ENCODE data around the gene ST3GAL5. TPM values are rescaled to one million over a fixed set of nuclear protein-coding genes. Genes with fewer than 3 reads are reported as not detected.
"Not testable (repeated sequence)": the region's sequence is repeated elsewhere in the genome, so short reads cannot be mapped to it uniquely, and the experiment has no call there.

Gene ST3GAL5
- total and polyA plus RNA-seq, 12 donors, result 25.6 to 172 (median 85.6) TPM

DNA sequence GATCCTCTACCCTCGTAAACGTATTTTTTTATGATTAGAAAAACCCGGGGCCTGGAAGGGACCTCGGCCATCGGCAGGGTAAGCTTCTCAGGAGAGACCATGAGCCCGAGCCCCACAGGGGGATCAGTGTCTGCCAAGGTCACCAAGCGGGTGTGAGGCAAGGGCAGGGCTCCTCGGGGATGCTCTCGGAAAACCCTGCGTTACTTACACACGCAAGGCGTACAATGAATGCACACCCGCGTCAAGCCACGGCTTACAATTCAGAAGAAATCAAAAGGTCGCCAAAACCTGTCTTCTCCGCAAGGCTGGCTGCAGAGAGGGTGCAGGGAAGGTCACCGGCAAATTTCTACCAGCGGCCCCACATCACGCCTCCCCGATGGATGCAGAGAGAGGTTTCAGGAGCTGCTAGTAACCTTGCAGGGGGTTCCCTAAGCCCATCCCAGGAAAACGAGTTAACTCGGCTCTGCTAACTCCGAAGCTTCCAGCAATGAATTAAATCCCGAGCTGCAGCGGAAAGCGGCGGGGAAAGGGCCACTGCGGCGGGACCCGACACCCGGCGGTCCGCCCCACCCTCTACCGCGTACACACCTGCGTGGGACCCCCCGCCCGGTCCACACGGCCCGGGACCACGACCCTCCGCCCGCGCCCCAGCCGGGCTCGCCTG is 638 bp downstream of the ST3GAL5 start:
- H3K36me3 ChIP-seq (replicated peaks in 1 of 2), result no peaks in the 10 kb centered on the region
- peak overlapping the region; percentile 4 to 98 (median 60) for H3K4me3 ChIP-seq
- peaks cover 50 to 73% of the 10 kb centered on the region in 2 donors for H3K4me1 ChIP-seq (replicated peaks in 1 of 2)
- DNase-seq, result peak in 6 of 7 donors; percentile 42 to 71 (median 56)
- H3K9me3 ChIP-seq (replicated peaks in 1 of 3), result no peaks in the 10 kb centered on the region
- no peaks in the 10 kb centered on the region for H3K27me3 ChIP-seq
- 0 to 1% (median 0%) methylated on average over 17 to 47 of the region's 47 CpGs for WGBS, 4 donors
- peak overlapping the region; percentile 84 to 99 (median 95) for H3K27ac ChIP-seq
- intact Hi-C loops (cut with DNase I), result loop anchor here (2.0 to 10.0 kb wide), 3 partner anchors 63 to 189 kb away; no protein-coding TSS in a partner anchor
- TF ChIP-seq CTCF (IDR thresholded peaks at IDR 0.05), result no peak
- TF ChIP-seq POLR2A (IDR thresholded peaks at IDR 0.05), result no peak

- peak overlapping the region; percentile 42 to 99 (median 95) for H3K27ac ChIP-seq
- DNase-seq, result peak; percentile 61 to 84 (median 74)
- 0 to 7% (median 2%) methylated on average over 3 to 10 of the region's 10 CpGs for WGBS, 4 donors
- no peaks in the 10 kb centered on the region for H3K36me3 ChIP-seq (replicated peaks in 1 of 2)
- peak overlapping the region; percentile 4 to 98 (median 60) for H3K4me3 ChIP-seq
- H3K9me3 ChIP-seq (replicated peaks in 1 of 3), result no peaks in the 10 kb centered on the region
- H3K4me1 ChIP-seq (replicated peaks in 1 of 2), result peaks cover 45 to 68% of the 10 kb centered on the region in 2 donors
- intact Hi-C loops (cut with DNase I), result loop anchor here (2.0 to 10.0 kb wide), 3 partner anchors 63 to 190 kb away; no protein-coding TSS in a partner anchor
- TF ChIP-seq CTCF (IDR thresholded peaks at IDR 0.05), result peak in 4 of 6 experiments; percentile 17 to 34 (median 29)
- peak in 1 of 2 donors; percentile 24 for TF ChIP-seq POLR2A (IDR thresholded peaks at IDR 0.05)
- no peaks in the 10 kb centered on the region for H3K27me3 ChIP-seq
Measured at GRCh38 chr2:85887566-85888019, 1.2 kb downstream of the ST3GAL5 start.

DNA sequence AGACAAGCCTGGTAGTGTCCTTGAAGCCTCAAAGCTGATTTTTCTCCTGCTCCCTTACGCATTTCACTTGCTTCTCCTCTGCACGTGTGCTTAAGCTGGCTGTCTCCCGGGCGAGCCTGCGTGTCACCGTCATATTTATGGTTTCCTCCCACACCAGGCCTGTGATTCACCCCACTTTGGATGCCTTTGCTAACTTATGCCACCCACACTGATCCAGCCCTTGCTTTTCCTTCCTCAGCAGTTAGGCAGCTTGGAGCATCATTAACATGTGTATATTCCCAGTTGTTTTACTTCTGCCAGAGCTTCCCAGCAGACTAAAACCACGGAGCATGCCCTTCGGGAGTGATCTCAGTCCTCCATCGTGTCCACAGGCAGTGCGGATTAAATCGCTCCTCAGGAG is 2.2 kb downstream of the ST3GAL5 start:
- WGBS, 4 donors, result 5 to 15% (median 7%) methylated on average over 9 to 11 of the region's 11 CpGs
- Histone ChIP-seq H3K9me3 (replicated peaks in 1 of 3) (no peaks in the 10 kb centered on the region), H3K4me1 (replicated peaks in 1 of 2) (peaks cover 37 to 58% of the 10 kb centered on the region in 2 donors), H3K27ac (peak overlapping the region in 4 of 5 donors; percentile 84 to 99 (median 96)), H3K4me3 (peak overlapping the region in 3 of 4 donors; percentile 8 to 98 (median 85)), H3K36me3 (replicated peaks in 1 of 2) (no peaks in the 10 kb centered on the region), H3K27me3 (no peaks in the 10 kb centered on the region)
- intact Hi-C loops (cut with DNase I), result loop anchor here (5.0 to 10.0 kb wide), 2 partner anchors 62 to 191 kb away; no protein-coding TSS in a partner anchor
- TF ChIP-seq POLR2A (IDR thresholded peaks at IDR 0.05) (peak in 1 of 2 donors; percentile 83), CTCF (IDR thresholded peaks at IDR 0.05) (no peak)
- DNase-seq, result peak; percentile 62 to 92 (median 88)

DNA sequence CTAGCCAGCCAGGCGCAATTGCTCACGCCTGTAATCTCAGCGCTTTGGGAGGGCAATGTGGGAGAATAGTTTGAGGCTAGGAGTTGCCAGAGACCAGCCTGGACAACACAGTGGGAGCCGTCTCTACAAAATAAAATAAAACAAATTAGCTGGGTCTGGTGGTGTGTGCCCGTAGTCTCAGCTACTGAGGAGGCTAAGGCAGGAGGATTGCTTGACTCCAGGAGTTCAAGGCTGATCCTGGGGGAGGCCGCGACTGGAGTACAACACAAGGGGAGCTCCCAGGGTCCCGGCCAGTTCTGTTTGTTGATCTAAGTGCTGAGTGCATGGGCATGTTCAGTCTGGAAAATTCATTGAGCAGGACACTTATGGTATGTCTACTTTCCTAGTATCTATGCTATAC is 2.6 kb downstream of the ST3GAL5 start:
- Histone ChIP-seq H3K27me3 (no peaks in the 10 kb centered on the region), H3K4me1 (replicated peaks in 1 of 2) (peaks cover 34 to 58% of the 10 kb centered on the region in 2 donors), H3K9me3 (replicated peaks in 1 of 3) (no peaks in the 10 kb centered on the region), H3K4me3 (peak overlapping the region in 1 of 4 donors; percentile 98), H3K36me3 (replicated peaks in 1 of 2) (no peaks in the 10 kb centered on the region), H3K27ac (peak overlapping the region; percentile 6 to 99 (median 95))
- intact Hi-C loops (cut with DNase I), result loop anchor here (5.0 to 10.0 kb wide), 2 partner anchors 61 to 191 kb away; no protein-coding TSS in a partner anchor
- DNase-seq, result peak in 4 of 7 donors; percentile 31 to 54 (median 40)
- TF ChIP-seq POLR2A (IDR thresholded peaks at IDR 0.05) (no peak), CTCF (IDR thresholded peaks at IDR 0.05) (no peak)
- 55 to 65% (median 57%) methylated on average over 7 to 8 of the region's 8 CpGs for WGBS, 4 donors

GRCh38 chr2:85881781-85882180 is 7.0 kb downstream of the ST3GAL5 start:
- not testable (repeated sequence) for H3K27me3 ChIP-seq; H3K36me3 ChIP-seq (replicated peaks in 1 of 2); H3K9me3 ChIP-seq (replicated peaks in 1 of 3); H3K4me3 ChIP-seq; H3K27ac ChIP-seq
- peaks cover 56 to 78% of the 10 kb centered on the region in 2 donors for H3K4me1 ChIP-seq (replicated peaks in 1 of 2)
- DNase-seq, result peak in 1 of 7 donors; percentile 35
- intact Hi-C loops (cut with DNase I), result loop anchor here (5.0 to 10.0 kb wide), 2 partner anchors 34 to 57 kb away; no protein-coding TSS in a partner anchor
- WGBS, 4 donors, result 88 to 100% (median 100%) methylated on average over 1 of the region's 1 CpG; no CpG with 5 or more reads in 1 of the 4 donors

DNA sequence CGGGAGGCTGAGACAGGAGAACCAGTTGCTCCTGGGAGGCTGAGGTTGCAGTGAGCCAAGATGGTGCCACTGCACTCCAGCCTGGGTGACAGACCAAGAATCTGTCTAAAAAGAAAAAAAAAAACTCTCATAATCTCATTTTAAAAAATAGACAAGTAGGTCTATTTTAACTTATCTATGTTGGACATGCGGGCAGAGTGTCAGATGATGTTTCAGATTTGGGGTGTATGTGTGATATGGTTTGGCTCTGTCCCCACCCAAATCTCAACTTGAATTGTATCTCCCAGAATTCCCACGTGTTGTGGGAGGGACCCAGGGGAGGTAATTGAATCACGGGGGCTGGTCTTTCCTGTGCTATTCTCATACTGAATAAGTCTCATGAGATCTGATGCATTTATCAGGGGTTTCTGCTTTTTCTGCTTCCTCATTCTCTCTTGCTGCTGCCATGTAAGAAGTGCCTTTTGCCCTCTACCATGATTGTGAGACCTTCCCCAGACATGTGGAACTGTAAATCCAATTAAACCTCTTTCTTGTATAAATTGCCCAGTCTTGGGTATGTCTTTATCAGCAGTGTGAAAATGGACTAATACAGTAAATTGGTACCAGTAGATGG is 8.0 kb downstream of the ST3GAL5 start:
- H3K27ac ChIP-seq, result peak overlapping the region in 2 of 5 donors; percentile 56 to 70
- not testable (repeated sequence) for H3K36me3 ChIP-seq (replicated peaks in 1 of 2); H3K9me3 ChIP-seq (replicated peaks in 1 of 3); H3K4me3 ChIP-seq; H3K27me3 ChIP-seq
- intact Hi-C loops (cut with DNase I), result loop anchor here (5.0 to 10.0 kb wide), 2 partner anchors 34 to 56 kb away; no protein-coding TSS in a partner anchor
- peaks cover 60 to 78% of the 10 kb centered on the region in 2 donors for H3K4me1 ChIP-seq (replicated peaks in 1 of 2)
- DNase-seq, result peak in 1 of 7 donors; percentile 46
- 56 to 79% (median 71%) methylated on average over 4 of the region's 4 CpGs for WGBS, 4 donors

Data from adrenal gland (tissue), 12 donors.